B cell (primary cell): ENCODE measurements around the gene MTCL1. TPM values are rescaled to one million over a fixed set of nuclear protein-coding genes. Genes with fewer than 3 reads are reported as not detected.
A peak's percentile ranks its signal among the peaks of the same experiment; 100 is the strongest.

Experiments used
- ATAC-seq: fragments of 200-7000 bp; cut with Tn5 transposase; one replicate; pipeline ENCODE4 v1.10.0; 2021; ENCODE audit warnings: low read depth, mild to moderate bottlenecking, moderate number of reproducible peaks, moderate library complexity
- CTCF ChIA-PET: fragments of 350-600 bp; sonication (Branson Sonifier 250); formaldehyde crosslinking; loops from one replicate; lab custom pipeline; 2021; ENCODE audit warnings: antibody characterized with exemption, inconsistent platforms; lab: Charles Lee
- POLR2A ChIA-PET: fragments of 350-600 bp; sonication (Branson Sonifier 250); formaldehyde crosslinking; loops from one replicate; lab custom pipeline; 2021; ENCODE audit warnings: antibody characterized with exemption; lab: Charles Lee
- DNase-seq: peaks from one replicate; pipeline ENCODE4 v3.0.0; 2013
- H2AFZ ChIP-seq: 2 replicates; pipeline ENCODE4 v1.6.1; 2012; ENCODE audit warnings: mild to moderate bottlenecking, low read depth, low read length; ENCODE audit not compliant: insufficient read depth, poor library complexity, severe bottlenecking
- H3K27ac ChIP-seq, 2 donors: 1 replicate in 1 of 2; 2 replicates in 1 of 2; pipeline ENCODE4 v1.5.1; 2012 to 2013; ENCODE audit warnings: low read length in 2 of 2, mild to moderate bottlenecking in 2 of 2, moderate library complexity in 1 of 2
- H3K27me3 ChIP-seq, 4 experiments: fragments of 200-600 bp in 1 of 4; sonication (generic) in 1 of 4; replicated peaks in 1 of 4; 1 replicate in 2 of 4; 2 replicates in 2 of 4; pipeline versions ENCODE4 v1.6.1 to v1.7.0; 2013 to 2016; ENCODE audit warnings: low read length in 3 of 4, mild to moderate bottlenecking in 2 of 4, mixed read lengths in 1 of 4, moderate library complexity in 1 of 4; ENCODE audit not compliant: insufficient read depth in 4 of 4, control insufficient read depth in 3 of 4; ENCODE audit errors: control extremely low read depth in 1 of 4
- H3K36me3 ChIP-seq, 2 experiments: replicated peaks in 1 of 2; 1 replicate in 1 of 2; 2 replicates in 1 of 2; pipeline versions ENCODE4 v1.6.1 to v1.7.1; 2013; ENCODE audit warnings: low read length in 1 of 2; ENCODE audit not compliant: insufficient read depth in 2 of 2, control insufficient read depth in 1 of 2; ENCODE audit errors: control extremely low read depth in 1 of 2, extremely low read depth in 1 of 2
- H3K4me1 ChIP-seq, 2 donors: fragments of 200-600 bp in 1 of 2; sonication (generic) in 1 of 2; 1 replicate in 1 of 2; 2 replicates in 1 of 2; pipeline versions ENCODE4 v1.5.1 to v1.6.1; 2013 to 2017; ENCODE audit warnings: low read length in 2 of 2; ENCODE audit not compliant: control insufficient read depth in 2 of 2, insufficient read depth in 2 of 2
- H3K4me2 ChIP-seq: replicated peaks from 2 replicates; pipeline ENCODE3; 2012; ENCODE audit warnings: mild to moderate bottlenecking, low read depth, low read length; ENCODE audit not compliant: poor library complexity, severe bottlenecking
- H3K4me3 ChIP-seq, 5 experiments: fragments of 200-600 bp in 1 of 5; sonication (generic) in 1 of 5; 1 replicate in 3 of 5; 2 replicates in 2 of 5; pipeline versions ENCODE4 v1.5.1 to v1.7.0; 2011 to 2016; ENCODE audit warnings: low read length in 4 of 5, mild to moderate bottlenecking in 4 of 5, low read depth in 2 of 5, control low read depth in 1 of 5, moderate library complexity in 1 of 5; ENCODE audit not compliant: insufficient read depth in 1 of 5; ENCODE audit errors: control extremely low read depth in 1 of 5, extremely low read depth in 1 of 5
- H3K79me2 ChIP-seq: fragments of 200-600 bp; sonication (generic); one replicate; pipeline ENCODE4 v1.6.0; 2016; ENCODE audit warnings: low read length; ENCODE audit not compliant: control insufficient read depth, insufficient read depth
- H3K9ac ChIP-seq: fragments of 200-600 bp; sonication (generic); 2 replicates; pipeline ENCODE4 v1.6.1; 2017; ENCODE audit warnings: mild to moderate bottlenecking, low read length, moderate library complexity
- H3K9me3 ChIP-seq, 3 donors: one replicate each; pipeline versions ENCODE4 v1.6.1 to v1.7.1; 2013; ENCODE audit warnings: low read length in 2 of 3; ENCODE audit not compliant: control insufficient read depth in 2 of 3, insufficient read depth in 1 of 3; ENCODE audit errors: control extremely low read depth in 1 of 3
- H4K20me1 ChIP-seq: 2 replicates; pipeline ENCODE4 v1.6.0; 2012; ENCODE audit warnings: mild to moderate bottlenecking, low read length; ENCODE audit not compliant: insufficient read depth, control insufficient read depth, poor library complexity, severe bottlenecking
- H3K27ac Mint-ChIP-seq: one replicate; pipeline ENCODE4 v1.8.0; 2021; ENCODE audit warnings: mixed read lengths
- H3K27me3 Mint-ChIP-seq: one replicate; pipeline ENCODE4 v1.8.0; 2021; ENCODE audit warnings: mixed read lengths
- H3K4me1 Mint-ChIP-seq: one replicate; pipeline ENCODE4 v1.8.0; 2021; ENCODE audit warnings: mixed read lengths
- H3K4me3 Mint-ChIP-seq: one replicate; pipeline ENCODE4 v1.8.0; 2021; ENCODE audit warnings: mixed read lengths
- H3K9me3 Mint-ChIP-seq: one replicate; pipeline ENCODE4 v1.8.0; 2022; ENCODE audit warnings: mixed read lengths; ENCODE audit not compliant: insufficient read depth
- CTCF ChIP-seq: fragments of 200-600 bp; IDR thresholded peaks from one replicate; pipeline ENCODE4 v1.8.0; 2022; ENCODE audit warnings: antibody characterized with exemption, mild to moderate bottlenecking
- EZH2 ChIP-seq: IDR thresholded peaks from 2 replicates; pipeline ENCODE4 v1.6.1; 2012; ENCODE audit warnings: borderline replicate concordance, low read depth, mild to moderate bottlenecking, moderate library complexity, low read length; ENCODE audit not compliant: insufficient read depth, poor library complexity, severe bottlenecking
- WGBS: methylation state at CpG from one replicate; pipeline ENCODE4 v1.1.5; 2013; ENCODE audit warnings: missing lambda C conversion rate; ENCODE audit not compliant: insufficient coverage; 5-methylcytosine and 5-hydroxymethylcytosine counted together
- intact Hi-C: fragments of 100-400 bp; cut with micrococcal nuclease; formaldehyde crosslinking; loops from one replicate; pipeline ENCODE4 v1.10.0; 2022
- polyA plus RNA-seq: library from polyadenylated mRNA; depleted of rRNA; stranded (reverse); fragments of >200 nt; gene quantifications from 2 replicates; pipeline ENCODE4 v1.2.3, GENCODE V29; 2012
- total RNA-seq, 2 donors: library from RNA; stranded (reverse); fragments of 120-200 nt in 1 of 2; gene quantifications; 1 replicate in 1 of 2; 2 replicates in 1 of 2; pipeline versions ENCODE4 v1.2.3 to v1.2.4, GENCODE V29; 2013 to 2022

MTCL1 gene
- total and polyA plus RNA-seq, 2 donors (not counting 1 experiment from before 2014, with no cell fraction given) = 2.7 to 5.8 TPM

- Mint-ChIP-seq H3K4me3 (no peak overlapping the region), H3K9me3 (peaks cover 2% of the 10 kb centered on the region), H3K27me3 (no peaks in the 10 kb centered on the region), H3K4me1 (peaks cover 40% of the 10 kb centered on the region), H3K27ac (no peak overlapping the region)
- peaks cover 33 to 37% of the 10 kb centered on the region in 2 donors for H3K4me1 ChIP-seq
- ATAC-seq = no peak
- H3K4me2 ChIP-seq = peak overlapping the region; percentile 26
- 22% methylated on average over 5 of the region's 7 CpGs for WGBS
- H3K79me2 ChIP-seq = no peaks in the 10 kb centered on the region
- peaks cover 0 to 10% (median 6%) of the 10 kb centered on the region in 3 donors for H3K9me3 ChIP-seq
- H3K9ac ChIP-seq = no peak overlapping the region
- no peaks in the 10 kb centered on the region for H3K27me3 ChIP-seq
- intact Hi-C loops = no loop called here
- H3K4me3 ChIP-seq = no peak overlapping the region
- H2AFZ ChIP-seq = no peak overlapping the region
- CTCF ChIA-PET = interaction anchor here (0.7 kb wide), 1 partner anchor 143 kb away, joined by 5 read pairs; no protein-coding TSS in a partner anchor
- POLR2A ChIA-PET = no interaction called here
- TF ChIP-seq CTCF (no peak), EZH2 (no peak)
- H4K20me1 ChIP-seq = no peaks in the 10 kb centered on the region
- peaks cover 0 to 3% of the 10 kb centered on the region in 2 experiments for H3K36me3 ChIP-seq
- DNase-seq = no peak
- H3K27ac ChIP-seq = no peak overlapping the region
These were observed 52.1 kb downstream of the MTCL1 start for GRCh38 chr18:8757396-8757997.

GRCh38 chr18:8758466-8758865, 53.1 kb downstream of the MTCL1 start:
- Histone ChIP-seq H3K9me3 (peaks cover 0 to 10% (median 6%) of the 10 kb centered on the region in 3 donors), H4K20me1 (no peaks in the 10 kb centered on the region), H3K4me2 (no peak overlapping the region), H3K36me3 (peaks cover 0 to 4% of the 10 kb centered on the region in 2 experiments), H3K9ac (no peak overlapping the region), H3K27ac (no peak overlapping the region), H3K4me3 (no peak overlapping the region), H2AFZ (no peak overlapping the region), H3K79me2 (no peaks in the 10 kb centered on the region), H3K4me1 (peaks cover 33 to 37% of the 10 kb centered on the region in 2 donors), H3K27me3 (no peaks in the 10 kb centered on the region)
- intact Hi-C loops = no loop called here
- ATAC-seq (no peak), DNase-seq (no peak)
- Mint-ChIP-seq H3K9me3 (peaks cover 2% of the 10 kb centered on the region), H3K4me1 (peaks cover 40% of the 10 kb centered on the region), H3K4me3 (no peak overlapping the region), H3K27ac (no peak overlapping the region), H3K27me3 (no peaks in the 10 kb centered on the region)
- POLR2A ChIA-PET = no interaction called here
- CTCF ChIA-PET = no interaction called here
- TF ChIP-seq EZH2 (no peak), CTCF (no peak)
- 100% methylated on average over 2 of the region's 4 CpGs for WGBS
